Stimulated activated CD4-positive, alpha-beta T cell treated with anti-CD3 and anti-CD28 coated beads, TNF-alpha, amount 100 ng/mL, for 24 hours (primary cell): ENCODE data around the gene ALG13.
"Not testable (repeated sequence)": the region's sequence is repeated elsewhere in the genome, so short reads cannot be mapped to it uniquely, and the experiment has no call there.

Source experiments
- DNase-seq, 3 experiments: peaks; one replicate each; pipeline ENCODE4 v3.0.0-alpha.2; 2020; ENCODE audit warnings: low read depth in 3 of 3

Gene ALG13

GRCh38 chrX:111759686-111760085, 78.7 kb downstream of the ALG13 start:
- DNase-seq: no peak

- no peak for DNase-seq
Measured at GRCh38 chrX:111761578-111762135, 80.7 kb downstream of the ALG13 start.

GRCh38 chrX:111778591-111778990, 97.6 kb downstream of the ALG13 start:
- no peak for DNase-seq

- no peak for DNase-seq
Measured at GRCh38 chrX:111779582-111779981, 98.6 kb downstream of the ALG13 start.

GRCh38 chrX:111784667-111785066, 103.7 kb downstream of the ALG13 start:
- no peak for DNase-seq

GRCh38 chrX:111790054-111790453, 109.1 kb downstream of the ALG13 start:
- not testable (repeated sequence) for DNase-seq
